GM21381 (cell line): ENCODE results near the gene PI4KA.

Experiments
- ATAC-seq: cut with Tn5 transposase; IDR thresholded peaks from one replicate; pipeline ENCODE4 v1.9.1; 2021; ENCODE audit warnings: mild to moderate bottlenecking, moderate library complexity; ENCODE audit not compliant: unreplicated experiment

The PI4KA gene

DNA sequence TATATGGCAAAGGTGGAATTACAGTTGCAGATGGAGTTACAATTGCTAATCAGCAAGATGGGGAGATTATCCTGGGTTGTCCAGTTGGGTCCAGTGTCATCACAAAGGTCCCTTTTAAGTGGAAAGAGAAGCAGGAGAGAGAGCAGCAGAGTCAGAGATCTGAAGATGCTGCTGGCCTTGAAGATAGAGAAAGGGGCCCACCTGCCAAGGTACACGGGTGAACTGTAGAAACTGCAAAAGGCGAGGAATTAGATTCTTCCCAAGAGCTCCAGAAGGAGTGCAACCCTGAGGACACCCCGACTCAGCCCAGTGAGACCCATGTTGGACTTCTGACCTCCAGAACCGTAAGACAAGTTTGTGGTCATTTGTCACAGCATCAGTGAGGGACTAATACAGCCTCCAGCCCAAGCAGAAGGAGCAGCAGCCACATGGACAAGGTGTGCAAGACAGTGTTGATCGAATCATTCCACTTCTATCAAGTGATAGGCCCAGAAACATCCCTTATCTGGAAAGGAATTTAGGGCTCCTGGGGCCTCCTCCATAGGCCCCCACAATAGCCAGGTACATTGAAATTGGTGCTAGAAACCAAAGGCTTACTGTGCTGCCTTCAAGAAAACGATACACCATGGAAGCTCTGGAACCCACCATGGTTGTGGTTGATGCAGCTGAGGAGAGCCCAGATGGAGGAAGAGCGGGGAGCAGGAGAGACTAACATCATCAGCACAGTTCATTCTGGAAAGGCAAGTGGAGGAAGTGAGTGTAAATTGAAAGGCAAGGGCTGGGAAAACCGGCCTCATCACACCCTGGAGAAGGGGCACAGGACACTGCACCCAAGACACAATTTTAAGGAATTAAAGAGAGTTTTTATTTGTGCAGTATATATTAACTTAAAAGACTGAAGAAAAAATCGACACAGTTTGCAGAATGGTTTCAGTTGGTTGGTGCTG lies 23.5 kb upstream of the PI4KA start:
- ATAC-seq, result no peak

DNA sequence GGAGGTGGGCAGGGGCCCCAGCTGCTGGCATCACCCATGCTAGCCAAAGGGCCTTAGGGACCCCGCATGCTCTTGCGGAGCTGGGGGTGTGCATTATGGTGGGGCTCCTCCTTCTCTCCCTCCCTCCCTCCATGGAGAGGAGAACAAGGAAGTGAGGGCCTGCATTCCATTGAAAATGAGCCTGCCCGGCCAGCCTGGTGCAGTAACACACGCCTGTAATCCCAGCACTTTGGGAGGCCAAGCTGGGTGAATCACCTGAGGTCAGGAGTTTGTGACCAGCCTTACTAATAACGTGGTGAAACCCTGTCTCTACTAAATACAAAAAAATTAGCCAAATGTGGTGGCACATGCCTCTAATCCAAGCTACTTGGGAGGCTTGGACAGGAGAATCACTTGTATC lies 22.6 kb upstream of the PI4KA start:
- ATAC-seq, result no peak

- ATAC-seq, result no peak
Observed at GRCh38 chr22:20877715-20878114, 19.1 kb upstream of the PI4KA start.

DNA sequence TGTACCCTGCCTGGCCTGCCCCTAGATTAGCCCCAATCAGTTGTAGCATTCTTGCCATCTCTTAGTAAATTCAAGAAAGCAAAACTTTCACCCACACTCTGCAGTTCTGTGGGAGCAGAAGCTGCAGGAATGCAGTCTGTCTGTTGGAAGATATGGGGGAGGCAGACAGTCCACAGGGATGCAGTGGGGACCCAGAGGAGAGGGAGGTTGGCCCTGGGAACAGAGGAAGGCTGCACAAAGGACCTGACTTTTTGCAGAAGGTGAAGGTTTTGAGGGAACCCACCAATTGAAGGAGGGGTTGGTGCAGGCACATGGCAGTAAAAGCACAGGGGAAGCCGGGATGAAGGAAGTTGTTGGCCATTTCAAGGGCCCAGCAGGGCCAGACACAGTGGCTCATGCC lies 16.7 kb upstream of the PI4KA start:
- no peak for ATAC-seq

- ATAC-seq, result no peak
Observed at GRCh38 chr22:20873214-20873613, 14.6 kb upstream of the PI4KA start.

DNA sequence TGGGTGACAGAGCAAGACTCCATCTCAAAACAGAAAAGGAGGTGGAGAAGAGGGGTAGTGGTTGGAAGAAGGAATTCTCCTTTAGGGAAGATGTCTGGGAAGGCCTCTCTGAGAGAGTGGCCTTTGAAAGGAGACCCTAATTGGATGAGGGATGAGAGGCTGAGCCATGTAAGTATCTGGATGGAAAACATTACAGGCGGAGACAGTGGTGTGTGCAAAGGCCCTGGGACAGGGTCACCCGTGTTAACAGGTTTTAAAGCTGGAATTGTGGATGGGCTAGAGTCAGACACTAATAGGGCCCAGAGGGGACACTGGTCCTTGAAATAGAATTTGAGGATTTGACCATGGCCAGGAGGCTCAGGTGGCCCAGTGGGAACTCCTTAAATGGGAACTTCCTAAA lies 10.6 kb upstream of the PI4KA start:
- ATAC-seq, result no peak

GRCh38 chr22:20868025-20868962 lies 9.7 kb upstream of the PI4KA start:
- no peak for ATAC-seq

DNA sequence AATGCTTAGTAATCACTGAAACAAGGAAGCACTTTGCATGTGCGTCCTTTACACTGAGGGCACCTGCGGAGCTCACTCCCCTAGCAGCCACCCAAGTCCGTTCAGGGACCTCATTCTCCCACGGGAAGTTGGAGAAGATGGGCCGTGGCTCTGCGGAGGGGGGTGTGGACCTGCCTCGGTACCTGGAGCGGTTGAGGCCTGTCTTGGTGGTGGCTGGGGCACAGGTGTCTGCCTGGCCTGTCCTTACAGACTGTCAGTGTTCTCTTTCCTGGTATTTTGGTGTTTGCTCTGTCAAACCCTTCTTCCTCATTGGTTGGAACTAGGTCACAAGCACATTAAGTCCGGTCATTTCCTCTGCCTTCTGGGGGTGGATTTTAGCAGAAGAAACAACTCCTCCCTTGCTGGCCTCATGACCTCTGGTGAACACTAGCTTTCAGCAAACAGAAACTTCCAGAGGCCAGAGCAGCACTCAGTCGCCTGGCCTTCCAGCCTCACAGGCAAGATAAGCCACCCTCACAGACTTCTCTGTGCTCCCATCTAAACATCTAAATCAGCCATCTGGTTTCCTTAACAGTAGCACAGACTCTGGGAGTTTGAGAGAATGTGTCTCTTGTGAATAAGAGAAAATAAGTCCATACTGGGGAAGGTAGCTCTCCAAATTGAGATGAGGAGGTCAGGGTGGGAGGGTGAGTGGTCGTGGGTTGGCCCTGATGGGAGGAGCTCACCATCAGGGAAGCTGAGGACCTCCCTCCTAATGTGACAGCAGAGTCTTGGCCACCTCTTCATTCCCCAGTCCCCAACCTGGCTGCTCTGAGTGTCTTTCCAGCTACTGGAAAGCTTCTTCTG lies 8.8 kb upstream of the PI4KA start:
- ATAC-seq, result no peak

GRCh38 chr22:20866736-20867135 lies 8.1 kb upstream of the PI4KA start:
- ATAC-seq, result no peak

DNA sequence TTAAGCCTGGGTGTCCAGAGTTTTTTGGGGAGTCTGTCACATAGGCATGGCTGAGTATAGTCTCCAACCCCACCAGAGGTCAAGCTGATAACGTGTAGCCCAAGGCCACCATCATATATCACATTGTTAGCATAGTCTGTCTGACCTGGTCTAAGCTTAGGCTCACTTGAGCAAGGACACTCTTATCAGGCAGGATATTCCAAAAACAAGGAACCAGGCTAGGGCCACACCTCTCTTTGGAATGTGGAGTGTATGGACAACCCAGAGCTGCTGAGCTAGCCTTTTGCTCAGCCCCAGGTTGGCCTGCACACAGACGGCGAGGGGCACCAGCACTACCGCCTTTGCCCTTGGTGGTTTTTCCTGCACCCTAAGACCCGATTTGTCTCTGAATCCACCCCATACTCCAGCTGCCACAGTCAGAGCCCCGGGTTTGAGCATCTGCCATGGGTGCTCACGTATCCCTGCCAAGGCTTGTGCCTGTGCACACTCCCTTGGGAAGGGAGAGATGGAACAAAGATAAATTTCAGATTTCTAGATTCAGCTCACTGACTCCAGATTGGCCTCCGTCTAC lies 7.3 kb upstream of the PI4KA start:
- ATAC-seq, result no peak

DNA sequence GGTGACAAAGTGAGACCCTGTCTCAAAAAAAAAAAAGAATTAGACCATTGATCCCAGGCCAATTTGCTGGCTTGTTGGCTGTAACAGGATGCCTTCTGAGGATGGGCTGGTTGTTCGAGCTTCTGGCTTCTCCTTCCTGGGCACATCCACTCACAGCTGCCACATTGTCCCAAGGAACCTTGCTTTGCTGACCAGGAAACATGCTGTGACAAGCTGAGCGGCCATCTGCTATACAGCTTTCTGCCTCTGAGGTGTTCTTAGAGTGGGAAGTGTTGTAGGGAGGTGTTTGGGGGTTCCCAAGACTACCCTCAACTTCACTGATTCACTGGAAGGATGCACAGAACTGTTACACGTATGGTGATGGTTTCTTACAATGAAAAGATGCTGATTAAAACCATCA lies 6.7 kb upstream of the PI4KA start:
- no peak for ATAC-seq

- no peak for ATAC-seq
Observed at GRCh38 chr22:20864186-20864908, 5.7 kb upstream of the PI4KA start.

DNA sequence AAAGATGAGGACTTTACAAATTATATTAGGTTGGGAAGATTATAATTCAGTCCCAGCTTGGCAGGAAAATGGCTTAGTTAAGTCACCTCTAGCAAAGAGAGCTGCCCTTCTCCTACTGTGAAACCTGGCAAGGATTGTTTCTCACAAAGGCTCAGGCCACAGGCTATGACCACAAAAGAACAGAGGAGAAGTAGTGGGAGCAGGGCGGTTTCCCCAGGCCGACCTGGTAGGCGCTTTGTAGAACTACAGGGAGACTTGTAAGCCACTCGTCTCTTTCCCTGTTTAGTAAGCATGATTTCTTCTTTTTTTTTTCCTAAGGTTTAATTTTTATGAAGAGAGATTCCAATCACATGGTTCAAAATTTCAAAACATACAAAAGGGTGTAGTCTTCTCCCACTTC lies 4.8 kb upstream of the PI4KA start:
- ATAC-seq, result no peak

- no peak for ATAC-seq
Observed at GRCh38 chr22:20862540-20862939, 3.9 kb upstream of the PI4KA start.

DNA sequence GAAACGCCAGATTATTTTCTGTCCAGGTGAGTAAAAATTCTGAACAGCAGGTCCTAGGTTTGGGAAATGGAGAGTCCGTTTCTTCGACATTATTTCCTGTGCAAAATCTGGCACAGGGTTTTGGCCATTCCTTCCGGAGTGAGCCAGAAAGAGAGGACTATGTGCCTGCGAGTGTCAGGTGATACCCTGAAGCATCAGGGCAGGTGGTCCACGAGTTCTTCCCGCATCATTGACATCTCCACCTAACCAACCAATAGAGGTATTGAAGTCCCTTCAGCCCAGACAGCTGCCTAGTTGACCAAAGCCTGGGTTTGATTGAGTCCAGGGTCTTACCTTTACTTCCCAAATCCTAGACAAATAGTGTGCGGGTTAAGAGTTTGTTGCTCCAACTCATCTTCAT lies 1.0 kb upstream of the PI4KA start:
- ATAC-seq, result no peak

GRCh38 chr22:20857838-20858614 lies 585 bp downstream of the PI4KA start:
- ATAC-seq, result peak; percentile 54

GRCh38 chr22:20857247-20857643 lies 1.4 kb downstream of the PI4KA start:
- no peak for ATAC-seq

GRCh38 chr22:20853236-20853660 lies 5.4 kb downstream of the PI4KA start:
- ATAC-seq, result no peak

DNA sequence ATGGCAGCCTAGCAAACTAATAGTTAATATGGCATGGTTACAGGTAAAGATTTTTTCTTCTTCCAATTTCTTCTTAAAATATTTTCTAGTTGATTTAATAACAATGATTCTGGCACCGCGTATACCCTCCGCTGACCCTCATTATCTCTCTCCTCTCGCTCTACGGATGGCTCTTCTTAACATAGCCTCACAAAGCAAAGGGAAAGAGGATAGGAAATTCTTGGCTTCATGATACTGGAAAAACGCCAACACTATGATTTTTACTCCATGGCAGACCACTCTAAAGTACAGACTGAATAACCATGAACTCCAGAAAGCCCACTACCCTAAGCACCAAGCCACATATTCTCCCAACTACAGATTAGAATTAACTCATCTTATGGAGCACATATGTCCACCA lies 6.1 kb downstream of the PI4KA start:
- no peak for ATAC-seq
